A673 (cell line): ENCODE data around the gene NDUFB3.
"Not testable (repeated sequence)": the region's sequence is repeated elsewhere in the genome, so short reads cannot be mapped to it uniquely, and the experiment has no call there.

ENCODE experiments used
- EZH2 ChIP-seq: fragments of 200-600 bp; sonication (generic); IDR thresholded peaks from 2 replicates; pipeline ENCODE4 v1.6.1; 2017; ENCODE audit warnings: borderline replicate concordance, low read depth, mild to moderate bottlenecking, mixed read lengths, antibody characterized with exemption, low read length; ENCODE audit not compliant: poor library complexity, severe bottlenecking
- TF ChIP-seq, protein P1 (sequence below): fragments of 300-800, 200-600 bp; sonication (generic); conservative IDR thresholded peaks from 2 replicates; pipeline ENCODE4 v1.5.1; 2017; ENCODE audit warnings: low read depth, mild to moderate bottlenecking, antibody characterized with exemption, low read length, moderate library complexity, mixed read lengths

DNA sequence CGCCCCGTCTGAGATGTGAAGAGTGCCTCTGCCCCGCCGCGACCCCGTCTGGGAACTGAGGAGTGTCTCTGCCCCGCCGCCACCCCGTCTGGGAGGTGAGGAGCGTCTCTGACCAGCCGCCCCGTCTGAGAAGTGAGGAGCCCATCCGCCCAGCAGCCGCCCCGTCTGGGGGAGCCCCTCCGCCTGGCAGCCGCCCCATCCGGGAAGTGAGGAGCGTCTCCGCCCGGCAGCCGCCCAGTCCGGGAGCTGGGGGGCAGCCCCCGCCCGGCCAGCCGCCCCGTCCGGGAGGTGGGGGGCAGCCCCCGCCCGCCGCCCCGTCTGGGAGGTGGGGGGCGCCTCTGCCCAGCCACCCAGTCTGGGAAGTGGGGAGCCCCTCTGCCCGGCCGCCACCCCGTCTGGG lies 29.4 kb upstream of the NDUFB3 start:
- TF ChIP-seq, protein P1, sequence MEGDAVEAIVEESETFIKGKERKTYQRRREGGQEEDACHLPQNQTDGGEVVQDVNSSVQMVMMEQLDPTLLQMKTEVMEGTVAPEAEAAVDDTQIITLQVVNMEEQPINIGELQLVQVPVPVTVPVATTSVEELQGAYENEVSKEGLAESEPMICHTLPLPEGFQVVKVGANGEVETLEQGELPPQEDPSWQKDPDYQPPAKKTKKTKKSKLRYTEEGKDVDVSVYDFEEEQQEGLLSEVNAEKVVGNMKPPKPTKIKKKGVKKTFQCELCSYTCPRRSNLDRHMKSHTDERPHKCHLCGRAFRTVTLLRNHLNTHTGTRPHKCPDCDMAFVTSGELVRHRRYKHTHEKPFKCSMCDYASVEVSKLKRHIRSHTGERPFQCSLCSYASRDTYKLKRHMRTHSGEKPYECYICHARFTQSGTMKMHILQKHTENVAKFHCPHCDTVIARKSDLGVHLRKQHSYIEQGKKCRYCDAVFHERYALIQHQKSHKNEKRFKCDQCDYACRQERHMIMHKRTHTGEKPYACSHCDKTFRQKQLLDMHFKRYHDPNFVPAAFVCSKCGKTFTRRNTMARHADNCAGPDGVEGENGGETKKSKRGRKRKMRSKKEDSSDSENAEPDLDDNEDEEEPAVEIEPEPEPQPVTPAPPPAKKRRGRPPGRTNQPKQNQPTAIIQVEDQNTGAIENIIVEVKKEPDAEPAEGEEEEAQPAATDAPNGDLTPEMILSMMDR = not testable (repeated sequence)
- TF ChIP-seq EZH2 = not testable (repeated sequence)
